ENCODE data around the gene SH3PXD2A.

- TF ChIP-seq CTCF (IDR thresholded peaks at IDR 0.05) (no peak), POLR2A (IDR thresholded peaks at IDR 0.05) (no peak)
Measured at GRCh38 chr10:103858360-103858759, 3.0 kb upstream of the SH3PXD2A start.

Data from Peyer's patch (tissue), 4 donors.